Raji (cell line): ENCODE measurements around the gene DMPK.

Source experiments
- POLR2A ChIP-seq: IDR thresholded peaks from 2 replicates; pipeline ENCODE4 v1.6.1; 2011; ENCODE audit warnings: low read depth, low read length, control low read depth; ENCODE audit not compliant: insufficient read depth

The DMPK gene

DNA sequence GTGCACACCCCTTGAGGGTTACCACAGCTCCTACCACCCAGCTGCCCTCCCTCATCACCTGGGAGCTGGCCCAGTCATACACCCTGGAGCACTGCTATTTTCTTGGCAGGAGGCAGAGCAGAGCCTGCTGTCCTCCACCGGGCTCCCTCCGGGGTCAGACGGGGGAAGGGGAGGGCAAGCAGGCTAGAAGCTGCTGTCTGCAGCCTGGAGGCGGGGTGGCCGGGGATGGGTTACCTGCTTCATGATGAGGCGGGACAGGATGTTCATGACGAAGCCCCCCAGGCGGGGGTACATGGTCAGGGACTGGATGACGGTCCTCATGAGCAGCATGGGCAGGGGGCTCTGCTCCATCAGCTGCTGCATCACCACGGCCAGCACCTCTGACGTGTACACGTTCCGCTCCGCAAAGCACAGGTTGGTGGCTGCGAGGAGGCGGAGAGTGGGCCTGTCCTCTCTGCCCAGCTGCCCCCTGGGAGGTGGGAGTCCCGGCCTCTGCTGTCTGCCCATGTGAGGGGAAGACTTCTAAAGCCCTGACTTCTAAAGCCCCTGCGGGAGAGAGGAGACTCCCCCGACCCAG, 35.5 kb upstream of the DMPK start:
- no peak for TF ChIP-seq POLR2A

DNA sequence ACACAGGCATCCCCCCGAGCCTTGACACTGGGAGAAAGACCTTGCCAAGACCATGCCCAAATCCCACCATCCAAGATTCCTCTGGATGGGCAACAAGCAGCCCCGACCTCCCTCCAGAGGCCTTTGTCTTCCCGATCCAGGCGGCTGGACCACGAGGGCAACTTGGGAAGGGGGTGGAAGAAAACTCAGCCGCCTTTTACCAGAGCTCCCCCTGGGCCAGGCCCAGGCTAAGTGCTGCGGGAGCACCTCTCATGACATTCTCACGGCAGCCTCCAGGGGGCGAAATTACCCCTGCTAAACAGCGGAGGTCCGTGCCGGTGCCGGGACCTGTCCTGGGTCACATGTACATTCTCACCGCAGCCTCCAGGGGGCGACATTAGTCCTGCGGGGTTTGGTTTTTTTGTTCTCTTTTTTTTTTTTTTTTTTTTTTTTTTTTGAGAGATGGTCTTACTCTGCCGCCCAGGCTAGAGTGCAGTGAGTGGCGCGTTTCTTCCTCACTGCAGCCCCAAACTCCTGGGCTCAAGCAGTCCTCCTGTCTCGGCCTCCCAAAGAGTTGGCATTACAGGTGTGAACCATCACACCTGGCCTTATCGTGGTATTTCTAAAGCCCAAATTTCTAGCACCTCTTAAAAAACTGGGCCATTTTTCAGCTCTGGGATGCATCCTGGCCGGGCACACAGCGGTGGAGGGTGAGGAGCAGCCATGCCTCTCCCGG, 34.9 kb upstream of the DMPK start:
- TF ChIP-seq POLR2A = no peak

- no peak for TF ChIP-seq POLR2A
These were observed 34.1 kb upstream of the DMPK start for GRCh38 chr19:45816236-45817009.

DNA sequence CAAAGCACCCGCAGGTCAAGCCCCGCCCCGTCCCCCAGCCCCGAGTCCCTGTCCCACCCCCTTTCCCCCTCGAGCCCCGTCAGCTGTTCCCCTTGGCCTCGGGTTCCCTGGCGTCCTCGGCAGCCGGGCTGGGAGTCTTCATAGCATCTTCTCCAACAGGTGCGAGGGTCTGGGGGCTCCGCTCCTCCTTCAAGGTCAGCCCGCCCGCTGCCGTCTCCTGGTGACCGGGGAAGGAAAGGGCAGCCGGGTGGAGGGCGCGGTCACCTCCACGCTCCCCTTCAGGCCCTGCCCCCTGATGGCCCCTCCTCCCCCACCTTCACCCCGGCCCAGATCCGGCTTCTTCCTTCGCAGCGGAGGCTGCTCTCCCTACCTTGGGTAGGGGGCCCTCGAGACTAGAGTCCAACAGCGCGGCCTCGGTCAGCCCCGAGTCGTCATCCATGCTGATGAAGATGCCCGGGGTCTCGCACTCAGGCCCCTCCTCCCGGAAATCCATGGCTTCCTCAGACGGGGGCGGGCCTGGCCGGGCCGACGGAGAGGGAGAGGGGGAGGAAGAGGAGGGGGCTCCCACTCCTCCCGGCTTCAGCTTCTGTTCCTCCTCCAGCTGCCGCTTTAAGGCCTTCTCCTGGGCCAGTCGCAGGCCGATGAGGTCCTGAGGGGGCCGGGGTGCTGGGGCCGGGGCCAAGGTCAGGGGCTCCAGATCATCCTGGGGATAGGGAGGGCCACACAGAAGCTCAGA, 33.4 kb upstream of the DMPK start:
- TF ChIP-seq POLR2A = no peak

DNA sequence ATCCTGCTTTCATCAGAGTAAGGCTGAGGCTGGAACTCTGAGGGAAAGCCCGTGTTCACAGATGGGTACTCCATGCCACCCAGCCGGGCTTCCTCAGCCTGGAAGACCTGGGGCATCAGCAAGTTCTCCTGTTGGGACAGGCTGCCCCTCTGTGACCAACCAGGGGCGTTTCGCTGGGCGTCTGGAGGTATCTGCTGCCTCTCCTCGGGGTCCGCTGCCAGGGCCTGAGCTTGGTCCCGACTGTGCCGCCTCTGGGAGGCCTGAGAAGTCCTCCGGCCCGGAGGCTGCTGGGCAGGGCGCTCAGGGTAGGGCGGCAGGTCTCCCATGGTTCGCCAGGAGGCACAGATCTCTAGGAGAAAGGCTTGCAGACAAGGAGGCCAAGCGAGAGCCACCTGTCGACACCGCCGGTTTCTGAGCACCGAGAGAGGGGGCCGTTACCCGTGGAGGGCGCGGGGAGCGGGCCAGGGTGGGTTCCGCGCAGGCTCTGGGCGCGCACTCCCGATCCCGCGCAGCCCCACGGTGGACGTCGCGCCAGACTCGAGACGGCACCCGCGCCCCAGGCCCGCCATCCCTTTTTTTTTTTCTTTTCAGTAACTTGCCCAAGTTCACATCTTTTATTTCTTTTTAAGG, 32.7 kb upstream of the DMPK start, which contains the start of gene RSPH6A:
RSPH6A (minus strand) TSS at position 458 of the 630 bp plus-strand sequence; CDS start at position 326, 132 bp downstream.
- TF ChIP-seq POLR2A = no peak

- TF ChIP-seq POLR2A = no peak
These were observed 32.0 kb upstream of the DMPK start for GRCh38 chr19:45814166-45814780.

GRCh38 chr19:45812297-45812696, 30.0 kb upstream of the DMPK start:
- TF ChIP-seq POLR2A = no peak

DNA sequence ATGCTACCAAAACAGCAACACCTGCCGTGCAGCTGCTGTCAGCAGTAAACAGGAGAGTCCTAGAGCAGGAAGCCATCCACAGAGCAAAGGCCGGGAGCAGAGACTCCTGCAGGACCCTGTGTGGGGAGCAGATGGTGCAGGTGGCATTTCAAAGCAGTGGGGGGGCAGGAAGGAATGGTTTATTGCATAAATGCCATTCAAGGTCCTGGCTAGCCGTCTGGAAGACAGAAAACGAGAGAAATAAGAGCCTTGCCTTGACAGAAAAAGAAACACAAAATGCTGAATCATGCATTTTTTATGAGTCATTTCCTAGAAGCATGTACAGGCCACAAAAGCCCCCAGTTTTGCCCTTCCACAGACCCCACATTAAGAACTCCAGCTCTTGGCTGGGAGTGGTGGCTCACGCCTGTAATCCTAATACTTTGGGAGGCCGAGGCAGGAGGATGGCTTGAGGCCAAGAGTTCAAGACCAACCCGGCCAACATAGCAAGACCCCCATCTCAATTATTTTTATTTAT, 27.4 kb upstream of the DMPK start:
- no peak for TF ChIP-seq POLR2A

- TF ChIP-seq POLR2A = no peak
These were observed 23.4 kb upstream of the DMPK start for GRCh38 chr19:45805719-45806118.

GRCh38 chr19:45804959-45805230, 22.6 kb upstream of the DMPK start:
- TF ChIP-seq POLR2A = no peak

DNA sequence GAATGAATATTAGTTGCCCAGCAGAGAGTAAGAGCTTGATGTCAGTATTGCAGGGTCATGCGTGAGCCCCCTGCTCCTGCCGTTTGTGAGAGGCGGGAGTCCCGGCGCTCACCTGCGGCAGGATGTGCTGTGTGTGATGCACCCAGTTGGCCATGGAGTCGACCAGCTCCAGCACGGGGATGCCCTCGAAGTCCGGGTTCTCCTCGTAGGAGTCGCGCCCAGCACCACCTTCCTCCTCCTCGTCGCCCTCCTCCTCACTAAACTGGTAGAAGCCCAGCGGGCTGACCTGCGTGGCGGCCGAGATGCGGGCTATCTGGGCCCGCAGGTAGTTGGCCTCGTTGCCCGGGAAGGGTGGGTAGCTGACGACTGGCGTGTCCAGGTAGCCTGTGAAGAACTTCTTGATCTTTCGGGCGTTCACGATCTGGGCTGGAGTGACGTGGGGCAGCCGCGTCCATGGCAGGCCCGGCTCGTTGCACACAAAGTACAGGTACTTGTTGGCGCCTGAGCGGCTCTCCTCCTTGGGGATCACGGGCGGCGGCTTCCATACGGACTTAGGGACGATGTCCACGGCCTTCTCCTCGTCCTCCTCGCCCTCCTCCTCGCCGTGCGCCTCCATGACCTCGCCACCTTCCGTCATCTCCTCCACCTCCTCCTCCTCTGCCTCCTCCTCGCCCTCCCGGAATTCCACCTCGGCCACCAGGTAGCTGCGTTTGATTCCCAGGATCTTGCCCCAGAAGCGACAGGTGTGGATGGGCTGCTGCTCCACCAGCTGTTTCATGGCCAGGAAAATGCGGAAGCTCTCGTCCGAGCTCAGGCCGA, 22.1 kb upstream of the DMPK start:
- no peak for TF ChIP-seq POLR2A

DNA sequence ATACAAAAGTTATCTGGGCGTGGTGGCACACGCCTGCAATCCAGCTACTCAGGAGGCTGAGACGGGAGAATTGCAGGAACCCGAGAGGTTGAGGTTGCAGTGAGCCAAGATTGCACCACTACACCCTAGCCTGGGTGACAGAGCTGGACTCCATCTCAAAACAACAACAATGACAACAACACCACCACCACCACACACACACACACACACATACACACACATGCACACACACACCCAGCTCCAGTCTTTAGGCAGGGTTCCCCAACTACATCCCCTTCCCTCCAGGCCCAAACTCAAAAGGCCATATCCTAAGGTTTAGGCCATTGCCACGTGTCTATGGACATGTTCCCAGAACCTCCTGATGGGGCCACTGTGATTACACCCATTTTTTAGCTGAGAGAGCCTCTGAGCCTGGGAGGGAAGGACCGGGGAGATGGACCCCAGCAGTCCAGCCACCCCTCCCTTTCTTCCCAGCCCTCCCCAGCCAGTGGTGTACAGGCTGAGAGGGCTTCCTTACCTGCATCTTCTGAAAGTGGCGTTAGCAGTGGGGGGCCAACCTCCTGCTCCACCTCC, 19.4 kb upstream of the DMPK start:
- TF ChIP-seq POLR2A = no peak

- no peak for TF ChIP-seq POLR2A
These were observed 17.8 kb upstream of the DMPK start for GRCh38 chr19:45800070-45800553.
